Measurements from ENCODE around the gene GSDMA. TPM values are rescaled to one million over a fixed set of nuclear protein-coding genes. Genes with fewer than 3 reads are reported as not detected.

The GSDMA gene
- total RNA-seq, 1 experiment from 2014 or later, result not detected

DNA sequence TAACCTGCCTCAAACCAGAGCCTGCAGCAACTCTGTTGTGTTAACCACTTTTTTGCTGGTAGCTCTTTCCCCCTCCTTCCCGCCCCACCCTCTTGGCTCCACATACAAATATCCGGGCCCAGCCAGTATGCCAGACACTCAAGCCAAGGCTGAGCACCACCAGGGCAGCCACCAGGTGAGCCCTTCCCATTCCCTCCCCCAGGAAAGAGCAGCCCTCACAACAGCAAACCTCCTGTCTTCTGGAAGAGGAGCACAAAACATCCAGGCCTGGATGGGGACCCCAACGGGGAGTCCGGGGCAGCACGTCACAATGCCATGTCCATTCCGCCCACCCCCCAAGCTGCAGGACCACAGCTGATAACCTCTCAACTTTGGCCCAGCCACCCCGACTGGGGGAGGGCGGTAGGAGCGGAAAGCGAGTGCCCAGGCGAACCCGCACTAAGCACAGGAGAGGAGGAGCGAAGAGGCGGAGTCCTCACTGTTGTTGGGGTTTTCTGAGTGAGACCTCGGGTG is 36.2 kb upstream of the GSDMA start:
- Histone ChIP-seq H3K4me1 (ENCODE audit: insufficient read depth, low read length) (peaks cover 5% of the 10 kb centered on the region; the same call in 1 of the 2 replicates), H2BK5ac (ENCODE audit: insufficient read length, low read length) (no peak overlapping the region), H3K4me2 (ENCODE audit: insufficient read depth, insufficient read length, low read length) (peak overlapping the region; percentile 90), H3K27ac (ENCODE audit: insufficient read length, low read depth, low read length) (no peak overlapping the region), H3K27me3 (ENCODE audit: insufficient read depth, low read length) (no peaks in the 10 kb centered on the region), H2BK15ac (ENCODE audit: low read depth, low read length) (no peak overlapping the region), H2BK12ac (ENCODE audit: insufficient read length, low read depth, low read length) (no peak overlapping the region), H4K91ac (ENCODE audit: insufficient read length, low read depth, low read length) (no peak overlapping the region), H2BK20ac (ENCODE audit: low read depth, low read length, poor library complexity, severe bottlenecking) (no peak overlapping the region), H3K9me3 (ENCODE audit: control insufficient read depth, low read depth, low read length) (no peaks in the 10 kb centered on the region), H3K4ac (ENCODE audit: low read depth, low read length) (no peak overlapping the region), H3K23me2 (ENCODE audit: insufficient read length, low read depth, low read length, poor library complexity, severe bottlenecking) (peaks cover 15% of the 10 kb centered on the region), H2BK120ac (ENCODE audit: low read depth, low read length, poor library complexity, severe bottlenecking) (no peak overlapping the region), H3K79me1 (ENCODE audit: insufficient read depth, low read depth, low read length, poor library complexity, severe bottlenecking) (peaks cover 13% of the 10 kb centered on the region), H3K56ac (ENCODE audit: insufficient read length, low read depth, low read length) (no peak overlapping the region), H4K8ac (replicated peaks; ENCODE audit: insufficient read length, low read depth, low read length) (no peak overlapping the region), H3K23ac (ENCODE audit: insufficient read length, low read depth, low read length) (no peak overlapping the region), H3T11ph (ENCODE audit: low read length) (no peak overlapping the region), H2AK5ac (ENCODE audit: insufficient read length, low read length) (no peak overlapping the region), H3K18ac (ENCODE audit: insufficient read length, low read depth, low read length) (no peak overlapping the region), H4K5ac (ENCODE audit: insufficient read length, low read depth, low read length) (no peak overlapping the region), H4K20me1 (ENCODE audit: control insufficient read depth, insufficient read depth, insufficient read length) (no peaks in the 10 kb centered on the region), H3K14ac (ENCODE audit: insufficient read depth, low read length) (peak overlapping the region; percentile 92), H3K9ac (ENCODE audit: extremely low read depth, insufficient read length, low read length) (peak overlapping the region; percentile 61), H3K79me2 (ENCODE audit: insufficient read depth, low read length) (peaks cover 13% of the 10 kb centered on the region; the same call in 1 of the 2 replicates), H2AFZ (ENCODE audit: low read length) (no peak overlapping the region)
- peaks cover 14 to 25% (median 23%) of the 10 kb centered on the region in 3 experiments for H3K36me3 Mint-ChIP-seq (ENCODE audit: insufficient read depth in 1 of 3, low read depth in 3 of 3)
- H3K27ac Mint-ChIP-seq, result peak overlapping the region; percentile 49 to 93 (median 61); a peak in 3 of 7 replicates
- TF ChIP-seq, protein P1, sequence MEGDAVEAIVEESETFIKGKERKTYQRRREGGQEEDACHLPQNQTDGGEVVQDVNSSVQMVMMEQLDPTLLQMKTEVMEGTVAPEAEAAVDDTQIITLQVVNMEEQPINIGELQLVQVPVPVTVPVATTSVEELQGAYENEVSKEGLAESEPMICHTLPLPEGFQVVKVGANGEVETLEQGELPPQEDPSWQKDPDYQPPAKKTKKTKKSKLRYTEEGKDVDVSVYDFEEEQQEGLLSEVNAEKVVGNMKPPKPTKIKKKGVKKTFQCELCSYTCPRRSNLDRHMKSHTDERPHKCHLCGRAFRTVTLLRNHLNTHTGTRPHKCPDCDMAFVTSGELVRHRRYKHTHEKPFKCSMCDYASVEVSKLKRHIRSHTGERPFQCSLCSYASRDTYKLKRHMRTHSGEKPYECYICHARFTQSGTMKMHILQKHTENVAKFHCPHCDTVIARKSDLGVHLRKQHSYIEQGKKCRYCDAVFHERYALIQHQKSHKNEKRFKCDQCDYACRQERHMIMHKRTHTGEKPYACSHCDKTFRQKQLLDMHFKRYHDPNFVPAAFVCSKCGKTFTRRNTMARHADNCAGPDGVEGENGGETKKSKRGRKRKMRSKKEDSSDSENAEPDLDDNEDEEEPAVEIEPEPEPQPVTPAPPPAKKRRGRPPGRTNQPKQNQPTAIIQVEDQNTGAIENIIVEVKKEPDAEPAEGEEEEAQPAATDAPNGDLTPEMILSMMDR (conservative IDR thresholded peaks at IDR 0.05), result no peak
- no CpG with 5 or more reads among the region's 15 CpGs for WGBS (ENCODE audit: extremely low coverage, insufficient read length, low lambda C conversion rate)
- no peaks in the 10 kb centered on the region for H3K27me3 Mint-ChIP-seq (ENCODE audit: low read depth)
- H3K9me3 Mint-ChIP-seq, result no peaks in the 10 kb centered on the region; a peak in 1 of 5 replicates
- H3K4me3 Mint-ChIP-seq, result peak overlapping the region; percentile 76 to 89
- DNase-seq, result peak; percentile 69
- peaks cover 34 to 39% of the 10 kb centered on the region in 2 experiments for H3K4me1 Mint-ChIP-seq

Data from H9 (cell line).